Ishikawa (cell line): Measurements from ENCODE around the gene LINGO1.

Experiments
- EGR1 ChIP-seq: IDR thresholded peaks from 2 replicates; pipeline ENCODE4 v1.6.1; 2012
- MAX ChIP-seq: IDR thresholded peaks from 2 replicates; pipeline ENCODE4 v1.6.1; 2012
- RAD21 ChIP-seq: IDR thresholded peaks from 2 replicates; pipeline ENCODE4 v1.6.1; 2012; ENCODE audit warnings: low read depth
- REST ChIP-seq: IDR thresholded peaks from 2 replicates; pipeline ENCODE4 v1.6.1; 2012; ENCODE audit warnings: low read depth, mild to moderate bottlenecking
- TAF1 ChIP-seq: IDR thresholded peaks from 2 replicates; pipeline ENCODE4 v1.6.1; 2012; ENCODE audit warnings: low read depth, mild to moderate bottlenecking
- TEAD4 ChIP-seq: IDR thresholded peaks from 2 replicates; pipeline ENCODE4 v1.6.1; 2012

- no peak for TF ChIP-seq REST
- TF ChIP-seq TAF1: no peak
- no peak for TF ChIP-seq TEAD4
- TF ChIP-seq MAX: no peak
- no peak for TF ChIP-seq EGR1
- TF ChIP-seq RAD21: no peak
Measured at GRCh38 chr15:77646104-77646694, 13.5 kb upstream of the LINGO1 start.
